Astrocyte (in vitro differentiated cells and primary cell): ENCODE results near the gene NME9. TPM values are rescaled to one million over a fixed set of nuclear protein-coding genes. Genes with fewer than 3 reads are reported as not detected.

Source experiments
- DNase-seq: peaks from one replicate; pipeline ENCODE4 v3.0.0-alpha.2; 2010; ENCODE audit warnings: low read depth
- FAIRE-seq: peaks from 2 replicates; lab custom pipeline; 2011; peaks lifted over from hg19 to GRCh38; lab: Jason Lieb, UNC
- H2AFZ ChIP-seq: 2 replicates; pipeline ENCODE4 v1.6.0; 2012; ENCODE audit warnings: low read depth, low read length, inconsistent platforms
- H3K27ac ChIP-seq: 2 replicates; pipeline ENCODE4 v1.5.1; 2011; ENCODE audit warnings: low read depth, low read length, inconsistent platforms
- H3K27me3 ChIP-seq: 2 replicates; pipeline ENCODE4 v1.6.0; 2011; ENCODE audit warnings: low read length, inconsistent platforms; ENCODE audit not compliant: insufficient read depth
- H3K36me3 ChIP-seq: 2 replicates; pipeline ENCODE4 v1.5.1; 2011; ENCODE audit warnings: low read length, inconsistent platforms; ENCODE audit not compliant: insufficient read depth
- H3K4me1 ChIP-seq: 2 replicates; pipeline ENCODE4 v1.5.1; 2011; ENCODE audit warnings: low read length, inconsistent platforms; ENCODE audit not compliant: insufficient read depth
- H3K4me2 ChIP-seq: 2 replicates; pipeline ENCODE4 v1.6.0; 2012; ENCODE audit warnings: low read length, inconsistent platforms
- H3K4me3 ChIP-seq: 2 replicates; pipeline ENCODE4 v1.5.1; 2011; ENCODE audit warnings: low read depth, mild to moderate bottlenecking, low read length, inconsistent platforms; ENCODE audit not compliant: insufficient read depth
- H3K79me2 ChIP-seq: 2 replicates; pipeline ENCODE4 v1.6.0; 2012; ENCODE audit warnings: mild to moderate bottlenecking, low read length, inconsistent platforms; ENCODE audit not compliant: insufficient read depth
- H3K9ac ChIP-seq: 2 replicates; pipeline ENCODE4 v1.6.0; 2012; ENCODE audit warnings: mild to moderate bottlenecking, low read length, inconsistent platforms
- H3K9me3 ChIP-seq: 2 replicates; pipeline ENCODE4 v1.5.1; 2012; ENCODE audit warnings: low read depth, mild to moderate bottlenecking, low read length, inconsistent platforms; ENCODE audit not compliant: insufficient read depth
- H4K20me1 ChIP-seq: 2 replicates; pipeline ENCODE4 v1.6.0; 2012; ENCODE audit warnings: low read length, inconsistent platforms; ENCODE audit not compliant: insufficient read depth
- H3K27ac Mint-ChIP-seq: one replicate; pipeline ENCODE4 v1.8.0; 2021; ENCODE audit warnings: mild to moderate bottlenecking, mixed read lengths; ENCODE audit not compliant: unreplicated experiment
- H3K27me3 Mint-ChIP-seq: one replicate; pipeline ENCODE4 v1.8.0; 2021; ENCODE audit warnings: low read depth, mixed read lengths; ENCODE audit not compliant: unreplicated experiment
- H3K36me3 Mint-ChIP-seq: one replicate; pipeline ENCODE4 v1.8.0; 2021; ENCODE audit warnings: low read depth, mixed read lengths; ENCODE audit not compliant: unreplicated experiment
- H3K4me1 Mint-ChIP-seq: one replicate; pipeline ENCODE4 v1.8.0; 2021; ENCODE audit warnings: low read depth, mixed read lengths; ENCODE audit not compliant: unreplicated experiment
- H3K4me3 Mint-ChIP-seq: one replicate; pipeline ENCODE4 v1.8.0; 2021; ENCODE audit warnings: mild to moderate bottlenecking, moderate library complexity, mixed read lengths; ENCODE audit not compliant: unreplicated experiment
- H3K9me3 Mint-ChIP-seq: one replicate; pipeline ENCODE4 v1.8.0; 2021; ENCODE audit warnings: mild to moderate bottlenecking, mixed read lengths; ENCODE audit not compliant: unreplicated experiment
- CTCF ChIP-seq: IDR thresholded peaks from 2 replicates; pipeline ENCODE4 v1.5.1; 2011; ENCODE audit warnings: low read depth, mild to moderate bottlenecking, inconsistent platforms, low read length, moderate library complexity; ENCODE audit not compliant: insufficient read depth
- EZH2 ChIP-seq: IDR thresholded peaks from 2 replicates; pipeline ENCODE4 v1.6.1; 2012; ENCODE audit warnings: mild to moderate bottlenecking, low read length, inconsistent platforms; ENCODE audit not compliant: insufficient read depth
- total RNA-seq: library from RNA; stranded (reverse); gene quantifications from 2 replicates; pipeline ENCODE4 v1.2.1, GENCODE V29; 2021

The NME9 gene
- total RNA-seq, 1 donor from 2014 or later: 0.54 TPM

DNA sequence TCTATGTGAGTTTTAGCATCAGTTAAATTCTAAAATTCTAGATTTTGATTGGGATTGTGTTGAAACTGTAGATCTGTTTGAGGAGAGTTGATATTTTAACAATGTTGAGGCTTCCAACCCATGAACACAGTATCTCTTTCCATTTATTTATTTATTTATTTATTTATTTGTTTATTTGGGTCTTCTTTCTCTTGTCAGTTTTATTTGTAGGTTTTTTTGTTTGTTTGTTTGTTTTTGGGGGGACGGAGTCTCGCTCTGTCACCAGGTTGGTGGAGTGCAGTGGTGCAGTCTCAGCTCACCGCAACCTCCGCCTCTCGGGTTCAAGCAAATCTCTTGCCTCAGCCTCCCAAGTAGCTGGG is 44.1 kb upstream of the NME9 start:
- H3K4me3 Mint-ChIP-seq: no peak overlapping the region
- H3K36me3 Mint-ChIP-seq: peaks cover 23% of the 10 kb centered on the region
- H3K27me3 Mint-ChIP-seq: peaks cover 2% of the 10 kb centered on the region
- H3K9me3 Mint-ChIP-seq: no peaks in the 10 kb centered on the region
- peaks cover 4% of the 10 kb centered on the region for H3K36me3 ChIP-seq
- H4K20me1 ChIP-seq: peaks cover 21% of the 10 kb centered on the region
- no peaks in the 10 kb centered on the region for H3K9me3 ChIP-seq
- FAIRE-seq (no peak), DNase-seq (no peak)
- no peaks in the 10 kb centered on the region for H3K4me1 ChIP-seq
- H3K27ac Mint-ChIP-seq: no peak overlapping the region
- H3K4me3 ChIP-seq: no peak overlapping the region
- no peak overlapping the region for H2AFZ ChIP-seq
- no peak overlapping the region for H3K4me2 ChIP-seq
- H3K9ac ChIP-seq: no peak overlapping the region
- peaks cover 2% of the 10 kb centered on the region for H3K4me1 Mint-ChIP-seq
- peaks cover 4% of the 10 kb centered on the region for H3K79me2 ChIP-seq
- no peak overlapping the region for H3K27ac ChIP-seq
- TF ChIP-seq EZH2 (no peak), CTCF (no peak)
- H3K27me3 ChIP-seq: no peaks in the 10 kb centered on the region

GRCh38 chr3:138373087-138373735 is 43.6 kb upstream of the NME9 start:
- no peak for DNase-seq
- Histone ChIP-seq H3K9me3 (no peaks in the 10 kb centered on the region), H3K27ac (no peak overlapping the region), H3K9ac (no peak overlapping the region), H3K79me2 (peaks cover 4% of the 10 kb centered on the region), H3K27me3 (no peaks in the 10 kb centered on the region), H2AFZ (no peak overlapping the region), H3K4me3 (no peak overlapping the region), H3K36me3 (peaks cover 4% of the 10 kb centered on the region), H3K4me1 (no peaks in the 10 kb centered on the region), H3K4me2 (no peak overlapping the region), H4K20me1 (peaks cover 26% of the 10 kb centered on the region)
- FAIRE-seq: no peak
- Mint-ChIP-seq H3K27me3 (peaks cover 2% of the 10 kb centered on the region), H3K9me3 (no peaks in the 10 kb centered on the region), H3K27ac (no peak overlapping the region), H3K4me3 (no peak overlapping the region), H3K4me1 (peaks cover 3% of the 10 kb centered on the region), H3K36me3 (peaks cover 19% of the 10 kb centered on the region)
- TF ChIP-seq CTCF (no peak), EZH2 (no peak)
